Endothelial cell of umbilical vein (primary cell): ENCODE measurements around the gene MT1H.

ENCODE experiments used
- CTCF ChIP-seq, 2 donors: IDR thresholded peaks; 1 replicate in 1 of 2; 2 replicates in 1 of 2; pipeline ENCODE4 v1.5.1; 2011; ENCODE audit warnings: low read length in 2 of 2, mild to moderate bottlenecking in 2 of 2, moderate library complexity in 2 of 2, control low read depth in 1 of 2, inconsistent platforms in 1 of 2, low read depth in 1 of 2; ENCODE audit not compliant: insufficient read depth in 1 of 2; ENCODE audit errors: extremely low read depth in 1 of 2
- EZH2 ChIP-seq: IDR thresholded peaks from 2 replicates; pipeline ENCODE4 v1.6.1; 2012; ENCODE audit warnings: borderline replicate concordance, low read depth, mild to moderate bottlenecking, moderate library complexity, low read length, inconsistent platforms; ENCODE audit not compliant: severe bottlenecking
- POLR2AphosphoS5 ChIP-seq: IDR thresholded peaks from 2 replicates; pipeline ENCODE4 v1.6.1; 2012; ENCODE audit warnings: low read depth, mild to moderate bottlenecking, control low read depth, low read length, moderate library complexity; ENCODE audit not compliant: insufficient read depth

- TF ChIP-seq EZH2 (peak; percentile 26), CTCF (IDR thresholded peaks at IDR 0.05; ENCODE audit: extremely low read depth in 1 of 2, insufficient read depth in 1 of 2, low read depth in 1 of 2, low read length in 2 of 2) (no peak), POLR2AphosphoS5 (no peak)
Observed at GRCh38 chr16:56643080-56643778, 26.4 kb upstream of the MT1H start.
